ENCODE data around the gene CLIC6.
"Not testable (repeated sequence)": the region's sequence is repeated elsewhere in the genome, so short reads cannot be mapped to it uniquely, and the experiment has no call there.

Gene CLIC6

GRCh38 chr21:34653522-34653921, 15.3 kb upstream of the CLIC6 start:
- DNase-seq (ENCODE audit: low read depth) = no peak

- DNase-seq (ENCODE audit: low read depth) = no peak
These were observed 6.9 kb upstream of the CLIC6 start for GRCh38 chr21:34661848-34662247.

DNA sequence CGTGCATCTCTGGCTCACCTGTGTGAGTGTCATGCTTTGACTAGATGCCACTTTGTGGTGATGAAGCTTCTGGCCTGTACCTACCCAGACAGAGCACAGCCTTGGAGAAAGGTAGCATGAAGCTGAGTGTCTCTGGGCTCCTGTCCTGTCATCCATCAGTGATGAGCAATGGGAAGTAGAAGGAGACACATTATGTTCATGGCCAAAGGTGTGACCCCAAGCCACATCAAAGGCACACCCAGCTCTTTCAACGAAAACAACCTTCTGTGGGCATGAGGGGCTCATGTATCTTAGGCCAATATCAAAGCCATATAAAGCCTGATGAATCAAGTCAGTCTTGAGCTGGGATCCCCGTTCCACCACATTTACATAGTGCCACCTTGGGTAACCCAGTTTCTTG, 1.0 kb upstream of the CLIC6 start:
- no peak for DNase-seq (ENCODE audit: low read depth)

DNA sequence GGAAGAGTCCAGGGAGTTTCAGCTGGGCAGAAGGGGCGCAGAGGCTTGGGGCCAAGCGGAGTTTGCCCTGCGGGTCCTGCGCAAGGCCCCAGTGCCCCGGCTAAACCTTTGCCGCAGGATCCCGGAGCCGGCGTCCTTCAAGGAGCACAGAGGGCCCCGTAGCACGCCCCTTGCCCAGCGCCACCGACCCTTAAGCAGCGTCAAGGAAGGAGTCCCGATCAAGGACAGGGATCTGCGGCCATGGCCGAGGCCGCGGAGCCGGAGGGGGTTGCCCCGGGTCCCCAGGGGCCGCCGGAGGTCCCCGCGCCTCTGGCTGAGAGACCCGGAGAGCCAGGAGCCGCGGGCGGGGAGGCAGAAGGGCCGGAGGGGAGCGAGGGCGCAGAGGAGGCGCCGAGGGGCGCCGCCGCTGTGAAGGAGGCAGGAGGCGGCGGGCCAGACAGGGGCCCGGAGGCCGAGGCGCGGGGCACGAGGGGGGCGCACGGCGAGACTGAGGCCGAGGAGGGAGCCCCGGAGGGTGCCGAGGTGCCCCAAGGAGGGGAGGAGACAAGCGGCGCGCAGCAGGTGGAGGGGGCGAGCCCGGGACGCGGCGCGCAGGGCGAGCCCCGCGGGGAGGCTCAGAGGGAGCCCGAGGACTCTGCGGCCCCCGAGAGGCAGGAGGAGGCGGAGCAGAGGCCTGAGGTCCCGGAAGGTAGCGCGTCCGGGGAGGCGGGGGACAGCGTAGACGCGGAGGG, 520 bp downstream of the CLIC6 start:
- no peak for DNase-seq (ENCODE audit: low read depth)

DNA sequence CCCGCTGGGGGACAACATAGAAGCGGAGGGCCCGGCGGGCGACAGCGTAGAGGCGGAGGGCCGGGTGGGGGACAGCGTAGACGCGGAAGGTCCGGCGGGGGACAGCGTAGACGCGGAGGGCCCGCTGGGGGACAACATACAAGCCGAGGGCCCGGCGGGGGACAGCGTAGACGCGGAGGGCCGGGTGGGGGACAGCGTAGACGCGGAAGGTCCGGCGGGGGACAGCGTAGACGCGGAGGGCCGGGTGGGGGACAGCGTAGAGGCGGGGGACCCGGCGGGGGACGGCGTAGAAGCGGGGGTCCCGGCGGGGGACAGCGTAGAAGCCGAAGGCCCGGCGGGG, 1.1 kb downstream of the CLIC6 start:
- DNase-seq (ENCODE audit: low read depth) = not testable (repeated sequence)

- DNase-seq (ENCODE audit: low read depth) = no peak
These were observed 1.6 kb downstream of the CLIC6 start for GRCh38 chr21:34670220-34670961.

- no peak for DNase-seq (ENCODE audit: low read depth)
These were observed 2.2 kb downstream of the CLIC6 start for GRCh38 chr21:34670962-34671348.

DNA sequence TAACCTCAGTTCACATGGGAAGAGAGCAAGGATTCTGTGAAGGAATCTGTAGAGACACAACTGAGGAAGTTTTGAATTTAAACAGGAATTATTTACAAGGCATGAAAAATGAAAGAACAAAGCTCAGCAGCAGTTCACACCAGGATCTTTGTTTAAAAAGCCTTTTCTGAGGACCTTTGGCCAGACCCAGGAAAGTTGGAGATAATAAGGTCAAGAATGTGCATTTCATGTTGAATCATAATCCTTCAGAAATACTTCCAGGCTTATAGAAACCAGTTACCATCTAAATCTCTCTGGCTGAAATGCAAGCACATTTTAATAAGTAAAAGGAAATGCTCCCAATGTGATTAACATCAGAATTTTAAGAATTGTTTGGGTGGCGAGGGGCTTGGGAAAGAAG, 2.7 kb downstream of the CLIC6 start:
- no peak for DNase-seq (ENCODE audit: low read depth)

- DNase-seq (ENCODE audit: low read depth) = no peak
These were observed 3.1 kb downstream of the CLIC6 start for GRCh38 chr21:34671891-34672290.

DNA sequence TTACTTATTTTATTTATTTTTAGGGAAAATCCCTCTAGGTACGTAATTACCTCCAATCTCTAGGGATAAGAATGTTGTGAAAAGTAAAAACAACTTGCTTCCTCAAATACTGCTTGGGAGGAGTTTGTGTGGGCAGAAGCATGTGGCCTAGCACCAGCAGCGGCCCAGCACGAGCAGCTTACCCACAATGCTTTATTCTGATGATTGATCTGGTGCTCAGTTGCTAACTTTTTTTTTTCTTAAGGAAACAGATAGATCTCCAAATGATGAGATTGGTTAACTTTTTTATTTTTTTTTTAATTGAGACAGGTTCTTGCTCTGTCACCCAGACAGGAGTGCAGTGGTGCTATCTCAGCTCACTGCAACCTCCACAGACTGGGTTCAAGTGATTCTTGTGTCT, 4.2 kb downstream of the CLIC6 start:
- DNase-seq (ENCODE audit: low read depth) = no peak

DNA sequence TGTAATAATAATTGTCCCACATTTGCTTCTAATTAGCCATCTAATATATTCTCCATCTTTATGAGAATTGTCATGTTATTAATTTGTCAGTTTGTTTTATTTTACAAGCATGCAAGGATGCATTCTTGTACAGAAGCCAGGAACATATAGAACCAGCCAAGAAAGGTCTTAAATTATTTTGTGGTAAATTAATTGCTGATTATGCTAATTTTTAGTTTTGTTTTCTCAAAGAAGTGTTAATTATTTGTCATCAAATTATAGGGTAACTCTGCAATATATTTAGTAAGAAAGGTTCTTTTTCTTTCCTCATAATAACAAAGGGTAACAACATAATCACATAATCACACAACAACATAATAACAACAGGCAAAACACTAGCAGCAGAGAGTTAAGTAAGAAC, 5.7 kb downstream of the CLIC6 start:
- DNase-seq (ENCODE audit: low read depth) = no peak

DNA sequence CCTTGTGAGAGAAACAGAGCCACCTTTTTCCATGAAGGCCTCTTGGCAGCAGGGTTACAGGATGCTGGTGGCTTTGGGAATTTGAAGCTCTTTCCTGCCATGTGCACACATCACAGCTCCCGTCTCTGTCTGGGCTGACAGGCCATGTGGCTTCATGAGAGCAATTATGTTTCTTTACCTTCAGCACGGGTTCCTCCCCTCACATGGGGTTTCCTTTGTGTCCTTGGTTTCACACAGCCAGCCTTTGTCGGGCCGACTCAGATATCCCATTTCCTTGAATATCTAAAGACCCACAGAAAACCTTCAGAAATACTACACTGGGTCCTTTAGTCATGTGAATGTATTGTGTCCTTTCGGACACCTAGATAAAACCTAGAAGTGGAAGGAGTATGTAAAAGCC, 7.1 kb downstream of the CLIC6 start:
- no peak for DNase-seq (ENCODE audit: low read depth)

DNA sequence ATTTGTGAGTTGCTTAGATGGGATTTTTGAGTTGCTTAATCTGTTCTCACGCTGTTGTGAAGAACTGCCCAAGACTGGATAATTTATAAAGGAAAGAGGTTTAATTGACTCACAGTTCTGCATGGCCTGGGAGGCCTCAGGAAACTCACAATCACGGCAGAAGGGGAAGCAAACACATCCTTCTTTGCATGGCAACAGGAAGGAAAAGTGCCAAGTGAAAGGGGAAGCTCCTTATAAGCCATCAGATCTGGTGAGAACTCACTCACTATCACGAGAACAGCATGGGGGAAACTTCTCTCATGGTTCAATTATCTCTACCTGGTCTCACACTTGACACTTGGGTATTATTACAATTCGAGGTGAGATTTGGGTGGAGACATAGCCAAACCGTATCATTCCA, 10.3 kb downstream of the CLIC6 start:
- no peak for DNase-seq (ENCODE audit: low read depth)

- no peak for DNase-seq (ENCODE audit: low read depth)
These were observed 15.5 kb downstream of the CLIC6 start for GRCh38 chr21:34684174-34684876.

- DNase-seq (ENCODE audit: low read depth) = no peak
These were observed 18.3 kb downstream of the CLIC6 start for GRCh38 chr21:34687065-34687464.

DNA sequence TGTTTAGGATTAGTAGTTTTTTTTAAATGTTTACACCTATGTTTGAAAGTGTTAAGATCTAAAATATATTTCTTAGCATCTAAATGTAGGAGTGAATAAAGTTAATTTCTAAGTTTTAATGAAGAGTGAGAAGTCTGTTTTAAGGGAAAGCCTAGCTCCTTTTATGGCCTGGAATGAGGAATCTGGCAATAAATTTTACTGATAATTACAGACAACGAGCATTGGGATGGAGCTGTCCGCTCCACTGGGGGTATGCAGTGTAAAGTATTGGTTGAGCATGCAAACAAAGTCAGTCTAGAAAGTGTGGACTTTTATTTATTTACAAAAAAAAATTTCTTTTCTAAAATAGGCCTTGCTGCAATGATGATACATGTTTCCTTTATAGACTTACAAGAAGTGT, 19.0 kb downstream of the CLIC6 start:
- DNase-seq (ENCODE audit: low read depth) = no peak

GRCh38 chr21:34688145-34688544, 19.4 kb downstream of the CLIC6 start:
- DNase-seq (ENCODE audit: low read depth) = no peak

GRCh38 chr21:34688715-34689114, 19.9 kb downstream of the CLIC6 start:
- no peak for DNase-seq (ENCODE audit: low read depth)

- DNase-seq (ENCODE audit: low read depth) = no peak
These were observed 21.4 kb downstream of the CLIC6 start for GRCh38 chr21:34690041-34690792.

- DNase-seq (ENCODE audit: low read depth) = no peak
These were observed 22.0 kb downstream of the CLIC6 start for GRCh38 chr21:34690793-34691175.

- DNase-seq (ENCODE audit: low read depth) = no peak
These were observed 22.7 kb downstream of the CLIC6 start for GRCh38 chr21:34691390-34692032.

- DNase-seq (ENCODE audit: low read depth) = no peak
These were observed 23.7 kb downstream of the CLIC6 start for GRCh38 chr21:34692458-34693020.

All from HS-27A (cell line).